ENCODE results near the gene MARCO. TPM values are rescaled to one million over a fixed set of nuclear protein-coding genes. Genes with fewer than 3 reads are reported as not detected.

Gene MARCO
- total and polyA plus RNA-seq, 2 donors (not counting 3 experiments of a cell fraction or from before 2014, with no cell fraction given), result not detected

DNA sequence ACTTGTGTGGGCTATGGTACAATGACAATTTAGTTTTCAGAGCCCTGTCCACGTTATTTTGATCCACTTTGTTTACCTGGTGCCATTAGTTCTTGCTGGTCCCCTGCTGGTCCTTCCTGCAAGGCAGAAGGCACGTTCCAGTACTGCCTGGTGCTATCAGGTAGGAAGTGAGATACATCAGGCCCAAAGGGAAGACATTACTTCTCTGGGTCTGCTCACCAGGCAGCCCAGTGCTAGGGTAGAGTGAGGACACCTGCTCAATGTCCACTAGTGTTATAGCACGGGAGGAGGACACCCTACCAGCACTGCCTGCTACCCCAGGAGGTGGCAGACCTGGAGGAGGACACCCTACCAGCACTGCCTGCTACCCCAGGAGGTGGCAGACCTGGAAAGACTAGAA lies 23.7 kb downstream of the MARCO start:
- no TSS peak for BruUV-seq (replicated peaks)

More for the DNA sequence above, 23.7 kb downstream of the MARCO start:
- dilution Hi-C loops (cut with MboI; ENCODE audit: extremely low pct_ligation_motif_present, low sequenced_read_pairs), result no loop called here
- no peak for FAIRE-seq
- Histone ChIP-seq H3K9me1 (replicated peaks; ENCODE audit: control insufficient read depth, extremely low read depth, insufficient read depth, low read length) (no peaks in the 10 kb centered on the region), H3K36me3 (ENCODE audit: control insufficient read depth in 2 of 2, extremely low read depth in 1 of 2, insufficient read depth in 2 of 2, low read length in 2 of 2) (no peaks in the 10 kb centered on the region), H3K4me1 (ENCODE audit: control insufficient read depth, extremely low read depth, insufficient read depth, low read length) (no peaks in the 10 kb centered on the region), H2AFZ (ENCODE audit: low read depth, low read length) (no peak overlapping the region), H3K79me2 (ENCODE audit: control insufficient read depth, insufficient read depth, low read length) (no peaks in the 10 kb centered on the region), H3K9ac (replicated peaks; ENCODE audit: extremely low read depth, insufficient read depth, low read length) (no peak overlapping the region), H4K20me1 (replicated peaks; ENCODE audit: control insufficient read depth, extremely low read depth, insufficient read depth, low read length) (no peaks in the 10 kb centered on the region), H3K4me2 (ENCODE audit: insufficient read depth, low read length) (no peak overlapping the region), H3K27ac (ENCODE audit: insufficient read depth, low read depth, low read length) (no peak overlapping the region), H3K9me3 (replicated peaks; ENCODE audit: control insufficient read depth, insufficient read depth, low read length) (no peaks in the 10 kb centered on the region), H3K4me3 (replicated peaks in 1 of 3; ENCODE audit: insufficient read depth in 1 of 3, low read depth in 1 of 3, low read length in 3 of 3) (no peak overlapping the region), H3K27me3 (ENCODE audit: control insufficient read depth in 2 of 2, insufficient read depth in 2 of 2, low read length in 2 of 2) (no peaks in the 10 kb centered on the region)
- intact Hi-C loops (cut with micrococcal nuclease), result no loop called here
- TF ChIP-seq, protein P1, sequence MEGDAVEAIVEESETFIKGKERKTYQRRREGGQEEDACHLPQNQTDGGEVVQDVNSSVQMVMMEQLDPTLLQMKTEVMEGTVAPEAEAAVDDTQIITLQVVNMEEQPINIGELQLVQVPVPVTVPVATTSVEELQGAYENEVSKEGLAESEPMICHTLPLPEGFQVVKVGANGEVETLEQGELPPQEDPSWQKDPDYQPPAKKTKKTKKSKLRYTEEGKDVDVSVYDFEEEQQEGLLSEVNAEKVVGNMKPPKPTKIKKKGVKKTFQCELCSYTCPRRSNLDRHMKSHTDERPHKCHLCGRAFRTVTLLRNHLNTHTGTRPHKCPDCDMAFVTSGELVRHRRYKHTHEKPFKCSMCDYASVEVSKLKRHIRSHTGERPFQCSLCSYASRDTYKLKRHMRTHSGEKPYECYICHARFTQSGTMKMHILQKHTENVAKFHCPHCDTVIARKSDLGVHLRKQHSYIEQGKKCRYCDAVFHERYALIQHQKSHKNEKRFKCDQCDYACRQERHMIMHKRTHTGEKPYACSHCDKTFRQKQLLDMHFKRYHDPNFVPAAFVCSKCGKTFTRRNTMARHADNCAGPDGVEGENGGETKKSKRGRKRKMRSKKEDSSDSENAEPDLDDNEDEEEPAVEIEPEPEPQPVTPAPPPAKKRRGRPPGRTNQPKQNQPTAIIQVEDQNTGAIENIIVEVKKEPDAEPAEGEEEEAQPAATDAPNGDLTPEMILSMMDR (IDR thresholded peaks at IDR 0.05; ENCODE audit: extremely low read depth in 1 of 2, insufficient read depth in 1 of 2, low read depth in 1 of 2, low read length in 2 of 2), result no peak
- TF ChIP-seq, protein P2, sequence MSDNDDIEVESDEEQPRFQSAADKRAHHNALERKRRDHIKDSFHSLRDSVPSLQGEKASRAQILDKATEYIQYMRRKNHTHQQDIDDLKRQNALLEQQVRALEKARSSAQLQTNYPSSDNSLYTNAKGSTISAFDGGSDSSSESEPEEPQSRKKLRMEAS (IDR thresholded peaks at IDR 0.05; ENCODE audit: insufficient read depth, insufficient read length), result no peak
- TF ChIP-seq POLR2A (IDR thresholded peaks at IDR 0.05; ENCODE audit: low read depth, low read length) (no peak), MYC (IDR thresholded peaks at IDR 0.05; ENCODE audit: low read depth, low read length) (no peak), EZH2 (IDR thresholded peaks at IDR 0.05; ENCODE audit: borderline replicate concordance, low read depth, low read length, severe bottlenecking) (no peak), GATA2 (IDR thresholded peaks at IDR 0.05; ENCODE audit: insufficient read depth, insufficient read length, low read depth, low read length) (no peak), FOS (IDR thresholded peaks at IDR 0.05; ENCODE audit: borderline replicate concordance, insufficient read depth, low read length) (no peak), POLR2AphosphoS5 (IDR thresholded peaks at IDR 0.05; ENCODE audit: insufficient read depth, low read depth, low read length) (no peak), JUN (IDR thresholded peaks at IDR 0.05; ENCODE audit: borderline replicate concordance, insufficient read depth, insufficient read length, low read depth) (no peak)
- CTCF ChIA-PET, result no interaction called here
- POLR2A ChIA-PET, result no interaction called here
- no peak for DNase-seq (ENCODE audit: low read depth, low spot score)
